ENCODE data around the gene MAP3K10. TPM values are rescaled to one million over a fixed set of nuclear protein-coding genes. Genes with fewer than 3 reads are reported as not detected.

MAP3K10 gene
- total and polyA plus RNA-seq, 2 of the 13 experiments (the other 11 are each of a cell fraction or from before 2014, with no cell fraction given): 3.4 to 5.0 TPM

DNA sequence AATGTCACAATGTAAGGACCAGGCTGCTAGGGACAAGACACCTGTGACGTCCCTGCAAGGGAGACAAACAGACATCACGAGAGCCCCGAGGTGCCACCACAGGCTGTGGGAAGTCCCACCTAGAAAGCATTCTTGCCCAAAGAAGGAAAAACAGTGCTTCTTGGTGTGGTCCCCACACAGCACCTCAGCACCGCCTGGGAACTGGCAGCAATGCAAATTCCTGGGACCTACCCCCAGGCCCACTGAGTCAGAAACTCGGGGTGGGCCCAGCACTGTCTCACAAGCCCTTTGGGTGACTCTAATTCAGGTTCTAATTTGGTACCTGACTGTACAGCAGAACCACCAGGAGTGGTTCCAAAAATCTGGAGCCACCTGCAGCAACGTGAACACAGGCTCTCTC is 49.1 kb downstream of the MAP3K10 start (continued):
- TF ChIP-seq ZNF564 (CRISPR knock-in tag; IDR thresholded peaks at IDR 0.05): no peak
- TF ChIP-seq, protein P1, sequence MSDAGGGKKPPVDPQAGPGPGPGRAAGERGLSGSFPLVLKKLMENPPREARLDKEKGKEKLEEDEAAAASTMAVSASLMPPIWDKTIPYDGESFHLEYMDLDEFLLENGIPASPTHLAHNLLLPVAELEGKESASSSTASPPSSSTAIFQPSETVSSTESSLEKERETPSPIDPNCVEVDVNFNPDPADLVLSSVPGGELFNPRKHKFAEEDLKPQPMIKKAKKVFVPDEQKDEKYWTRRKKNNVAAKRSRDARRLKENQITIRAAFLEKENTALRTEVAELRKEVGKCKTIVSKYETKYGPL (CRISPR knock-in tag; IDR thresholded peaks at IDR 0.05): no peak
- TF ChIP-seq SKI (IDR thresholded peaks at IDR 0.05; ENCODE audit: partially characterized antibody): no peak
- TF ChIP-seq, protein P2, sequence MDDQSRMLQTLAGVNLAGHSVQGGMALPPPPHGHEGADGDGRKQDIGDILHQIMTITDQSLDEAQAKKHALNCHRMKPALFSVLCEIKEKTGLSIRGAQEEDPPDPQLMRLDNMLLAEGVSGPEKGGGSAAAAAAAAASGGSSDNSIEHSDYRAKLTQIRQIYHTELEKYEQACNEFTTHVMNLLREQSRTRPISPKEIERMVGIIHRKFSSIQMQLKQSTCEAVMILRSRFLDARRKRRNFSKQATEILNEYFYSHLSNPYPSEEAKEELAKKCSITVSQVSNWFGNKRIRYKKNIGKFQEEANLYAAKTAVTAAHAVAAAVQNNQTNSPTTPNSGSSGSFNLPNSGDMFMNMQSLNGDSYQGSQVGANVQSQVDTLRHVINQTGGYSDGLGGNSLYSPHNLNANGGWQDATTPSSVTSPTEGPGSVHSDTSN (CRISPR knock-in tag; IDR thresholded peaks at IDR 0.05; ENCODE audit: borderline replicate concordance): no peak

DNA sequence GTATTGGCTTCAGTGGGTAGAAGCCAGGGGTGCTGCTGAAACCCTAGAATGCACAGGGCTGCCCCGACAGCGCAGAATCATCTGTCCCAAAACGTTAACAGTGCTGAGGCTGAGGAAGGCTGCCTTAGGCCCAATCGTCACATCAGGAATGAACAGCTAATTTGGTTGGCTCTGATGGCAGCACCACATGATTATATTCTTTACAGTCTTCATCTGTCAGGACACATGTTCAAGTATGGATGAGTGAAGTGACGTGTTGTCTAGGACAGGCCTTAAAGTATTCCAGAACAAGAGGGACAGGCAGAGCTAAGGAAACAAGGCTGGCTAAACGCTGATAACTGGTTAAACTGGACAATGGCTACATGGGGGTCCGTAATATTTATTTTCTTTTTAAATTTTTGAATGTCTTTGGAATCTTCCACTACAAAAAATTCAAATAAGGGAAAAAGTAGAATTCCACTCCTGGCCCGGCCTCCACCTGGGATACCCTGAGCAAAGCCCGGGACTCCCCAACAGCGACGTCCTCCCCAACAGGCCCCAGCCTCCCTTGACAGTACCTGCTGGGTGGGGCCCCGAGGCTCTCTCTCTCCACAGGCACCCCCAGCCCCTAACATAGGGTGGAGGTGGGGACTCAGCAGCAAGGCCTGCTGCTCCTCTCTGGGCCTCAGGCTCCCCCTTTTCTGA is 50.0 kb downstream of the MAP3K10 start:
- ChIA-PET CTCF (ENCODE audit: low intra/inter-chr PET ratio, low total read pairs) (no interaction called here), POLR2A (no interaction called here)
- Histone ChIP-seq H3K36me3 (replicated peaks in 1 of 2; ENCODE audit: control insufficient read depth in 1 of 2, insufficient read depth in 2 of 2, low read length in 2 of 2) (peaks cover 25 to 74% of the 10 kb centered on the region in 2 experiments), H3K9ac (ENCODE audit: insufficient read depth, low read depth, low read length) (no peak overlapping the region), H3K9me3 (ENCODE audit: low read length) (no peaks in the 10 kb centered on the region), H4K20me1 (ENCODE audit: insufficient read depth, low read length) (no peaks in the 10 kb centered on the region), H3K27me3 (ENCODE audit: control insufficient read depth in 1 of 2, insufficient read depth in 2 of 2, low read length in 2 of 2) (no peaks in the 10 kb centered on the region), H3K4me3 (replicated peaks in 1 of 3; ENCODE audit: insufficient read depth in 1 of 3, low read depth in 2 of 3, low read length in 3 of 3) (no peak overlapping the region), H3K27ac (ENCODE audit: extremely low read length, insufficient read depth, low read length) (no peak overlapping the region), H3K4me2 (ENCODE audit: low read depth, low read length) (no peak overlapping the region), H3K79me2 (ENCODE audit: insufficient read depth, low read length) (peaks cover 8% of the 10 kb centered on the region), H2AFZ (ENCODE audit: low read length) (no peak overlapping the region), H3K4me1 (ENCODE audit: insufficient read depth, low read length) (peaks cover 8% of the 10 kb centered on the region; the same call in 1 of the 2 replicates)
- FAIRE-seq: no peak
- over 99% methylated on average over 12 of the region's 12 CpGs for WGBS (ENCODE audit: low lambda C conversion rate)
- BruUV-seq (replicated peaks): no TSS peak
- TF ChIP-seq HNF4G (IDR thresholded peaks at IDR 0.05; ENCODE audit: borderline replicate concordance, low read depth, low read length) (no peak), HNF4G (CRISPR knock-in tag; IDR thresholded peaks at IDR 0.05; ENCODE audit: borderline replicate concordance, low read depth) (no peak), EEA1 (CRISPR knock-in tag; IDR thresholded peaks at IDR 0.05; ENCODE audit: borderline replicate concordance) (no peak), ZBTB21 (CRISPR knock-in tag; IDR thresholded peaks at IDR 0.05) (no peak), ONECUT2 (CRISPR knock-in tag; IDR thresholded peaks at IDR 0.05) (no peak), ZSCAN30 (CRISPR knock-in tag; IDR thresholded peaks at IDR 0.05) (no peak), ZNF484 (CRISPR knock-in tag; IDR thresholded peaks at IDR 0.05; ENCODE audit: borderline replicate concordance, low read depth) (no peak)
- TF ChIP-seq, protein P3, sequence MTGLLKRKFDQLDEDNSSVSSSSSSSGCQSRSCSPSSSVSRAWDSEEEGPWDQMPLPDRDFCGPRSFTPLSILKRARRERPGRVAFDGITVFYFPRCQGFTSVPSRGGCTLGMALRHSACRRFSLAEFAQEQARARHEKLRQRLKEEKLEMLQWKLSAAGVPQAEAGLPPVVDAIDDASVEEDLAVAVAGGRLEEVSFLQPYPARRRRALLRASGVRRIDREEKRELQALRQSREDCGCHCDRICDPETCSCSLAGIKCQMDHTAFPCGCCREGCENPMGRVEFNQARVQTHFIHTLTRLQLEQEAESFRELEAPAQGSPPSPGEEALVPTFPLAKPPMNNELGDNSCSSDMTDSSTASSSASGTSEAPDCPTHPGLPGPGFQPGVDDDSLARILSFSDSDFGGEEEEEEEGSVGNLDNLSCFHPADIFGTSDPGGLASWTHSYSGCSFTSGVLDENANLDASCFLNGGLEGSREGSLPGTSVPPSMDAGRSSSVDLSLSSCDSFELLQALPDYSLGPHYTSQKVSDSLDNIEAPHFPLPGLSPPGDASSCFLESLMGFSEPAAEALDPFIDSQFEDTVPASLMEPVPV (CRISPR knock-in tag; IDR thresholded peaks at IDR 0.05): no peak
- TF ChIP-seq, protein P4, sequence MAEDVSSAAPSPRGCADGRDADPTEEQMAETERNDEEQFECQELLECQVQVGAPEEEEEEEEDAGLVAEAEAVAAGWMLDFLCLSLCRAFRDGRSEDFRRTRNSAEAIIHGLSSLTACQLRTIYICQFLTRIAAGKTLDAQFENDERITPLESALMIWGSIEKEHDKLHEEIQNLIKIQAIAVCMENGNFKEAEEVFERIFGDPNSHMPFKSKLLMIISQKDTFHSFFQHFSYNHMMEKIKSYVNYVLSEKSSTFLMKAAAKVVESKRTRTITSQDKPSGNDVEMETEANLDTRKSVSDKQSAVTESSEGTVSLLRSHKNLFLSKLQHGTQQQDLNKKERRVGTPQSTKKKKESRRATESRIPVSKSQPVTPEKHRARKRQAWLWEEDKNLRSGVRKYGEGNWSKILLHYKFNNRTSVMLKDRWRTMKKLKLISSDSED (CRISPR knock-in tag; IDR thresholded peaks at IDR 0.05): no peak
- in situ Hi-C loops (cut with HindIII; ENCODE audit: extremely low pct_ligation_motif_present, low pct_unique_long_range_greater_than_20kb): no loop called here
- no peak for ATAC-seq
- intact Hi-C loops (cut with micrococcal nuclease; ENCODE audit: unreplicated experiment): no loop called here
- DNase-seq (ENCODE audit: low spot score): no peak

Data from HepG2 (cell line).